NCI-H526 treated with DMSO at 0.1 percent for 48 hours (cell line): Measurements from ENCODE around the gene MANBA.

ENCODE experiments used
- DNase-seq: peaks from one replicate; lab custom pipeline; 2025; lab: John Stamatoyannopoulos, UW

The MANBA gene

GRCh38 chr4:102760645-102761295, at the start of gene MANBA:
TSS of gene MANBA (minus strand) at chr4:102760968. CDS start at chr4:102760894, 74 bp downstream.
- DNase-seq: peak; percentile 66

- DNase-seq: no peak
Observed at GRCh38 chr4:102809691-102810090, 48.9 kb upstream of the MANBA start.

GRCh38 chr4:102809190-102809589, 48.4 kb upstream of the MANBA start:
- no peak for DNase-seq

GRCh38 chr4:102808009-102808408, 47.2 kb upstream of the MANBA start:
- DNase-seq: no peak

GRCh38 chr4:102807345-102807744, 46.6 kb upstream of the MANBA start:
- no peak for DNase-seq

- no peak for DNase-seq
Observed at GRCh38 chr4:102799816-102800215, 39.0 kb upstream of the MANBA start.

- no peak for DNase-seq
Observed at GRCh38 chr4:102794999-102795398, 34.2 kb upstream of the MANBA start.

GRCh38 chr4:102792361-102792936, 31.7 kb upstream of the MANBA start:
- DNase-seq: no peak

GRCh38 chr4:102791318-102791835, 30.6 kb upstream of the MANBA start:
- no peak for DNase-seq

- DNase-seq: no peak
Observed at GRCh38 chr4:102789317-102789717, 28.5 kb upstream of the MANBA start.

- no peak for DNase-seq
Observed at GRCh38 chr4:102787944-102788343, 27.2 kb upstream of the MANBA start.

GRCh38 chr4:102787096-102787881, 26.5 kb upstream of the MANBA start:
- no peak for DNase-seq

GRCh38 chr4:102786279-102786678, 25.5 kb upstream of the MANBA start:
- no peak for DNase-seq

GRCh38 chr4:102783006-102783405, 22.2 kb upstream of the MANBA start:
- no peak for DNase-seq

GRCh38 chr4:102781570-102781969, 20.8 kb upstream of the MANBA start:
- DNase-seq: no peak

GRCh38 chr4:102780476-102781144, 19.8 kb upstream of the MANBA start:
- DNase-seq: no peak

GRCh38 chr4:102779204-102779603, 18.4 kb upstream of the MANBA start:
- DNase-seq: no peak

GRCh38 chr4:102778720-102779119, 18.0 kb upstream of the MANBA start:
- DNase-seq: no peak

- no peak for DNase-seq
Observed at GRCh38 chr4:102775805-102776204, 15.0 kb upstream of the MANBA start.

- no peak for DNase-seq
Observed at GRCh38 chr4:102774254-102774653, 13.5 kb upstream of the MANBA start.

- no peak for DNase-seq
Observed at GRCh38 chr4:102772738-102773340, 12.1 kb upstream of the MANBA start.

GRCh38 chr4:102764901-102765300, 4.1 kb upstream of the MANBA start:
- DNase-seq: no peak
